ENCODE data around the gene RBBP4. TPM values are rescaled to one million over a fixed set of nuclear protein-coding genes. Genes with fewer than 3 reads are reported as not detected.
"Not testable (repeated sequence)": the region's sequence is repeated elsewhere in the genome, so short reads cannot be mapped to it uniquely, and the experiment has no call there.

RBBP4 gene
- polyA plus RNA-seq (ENCODE audit: insufficient read length in 3 of 3), result 100 to 1,000 TPM; 356 to 360 (median 357) TPM

DNA sequence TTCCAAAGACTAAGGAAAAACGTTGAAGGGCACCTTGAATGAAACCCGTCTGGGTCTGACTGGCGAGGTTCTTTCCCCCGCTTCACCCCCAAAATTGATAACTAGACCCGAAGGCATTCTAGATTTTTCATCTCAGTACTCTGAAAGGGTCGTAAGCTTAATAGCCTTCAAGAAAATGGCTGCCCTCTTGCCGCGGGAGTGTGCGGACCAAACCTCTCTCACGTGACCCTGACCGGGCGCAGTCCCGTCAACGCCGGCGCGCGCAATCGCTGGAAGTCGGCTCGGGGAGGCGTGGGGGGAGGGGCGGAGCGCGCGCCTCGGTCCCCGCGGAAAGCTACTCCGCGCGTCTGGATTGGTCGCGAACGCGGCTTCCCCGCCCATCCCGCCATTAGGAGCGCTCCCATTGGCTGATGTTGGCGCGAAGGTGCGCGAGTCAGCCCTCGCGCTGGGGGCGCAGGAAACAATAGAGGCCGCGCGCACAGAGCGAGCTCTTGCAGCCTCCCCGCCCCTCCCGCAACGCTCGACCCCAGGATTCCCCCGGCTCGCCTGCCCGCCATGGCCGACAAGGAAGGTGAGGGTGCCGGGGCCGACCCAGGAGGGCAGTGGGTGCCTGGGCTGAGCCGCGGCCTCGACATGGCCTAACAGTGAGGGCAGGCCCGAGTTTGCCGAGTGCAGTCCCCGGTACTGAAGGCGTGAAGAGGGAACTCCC is at the start of gene RBBP4:
RBBP4 (plus strand) TSS at position 457 of the 709 bp plus-strand sequence; CDS start at position 556, 99 bp downstream.
- DNase-seq (ENCODE audit: low read depth in 3 of 3, low spot score in 2 of 3), result peak; percentile 91 to 93 (median 93)

DNA sequence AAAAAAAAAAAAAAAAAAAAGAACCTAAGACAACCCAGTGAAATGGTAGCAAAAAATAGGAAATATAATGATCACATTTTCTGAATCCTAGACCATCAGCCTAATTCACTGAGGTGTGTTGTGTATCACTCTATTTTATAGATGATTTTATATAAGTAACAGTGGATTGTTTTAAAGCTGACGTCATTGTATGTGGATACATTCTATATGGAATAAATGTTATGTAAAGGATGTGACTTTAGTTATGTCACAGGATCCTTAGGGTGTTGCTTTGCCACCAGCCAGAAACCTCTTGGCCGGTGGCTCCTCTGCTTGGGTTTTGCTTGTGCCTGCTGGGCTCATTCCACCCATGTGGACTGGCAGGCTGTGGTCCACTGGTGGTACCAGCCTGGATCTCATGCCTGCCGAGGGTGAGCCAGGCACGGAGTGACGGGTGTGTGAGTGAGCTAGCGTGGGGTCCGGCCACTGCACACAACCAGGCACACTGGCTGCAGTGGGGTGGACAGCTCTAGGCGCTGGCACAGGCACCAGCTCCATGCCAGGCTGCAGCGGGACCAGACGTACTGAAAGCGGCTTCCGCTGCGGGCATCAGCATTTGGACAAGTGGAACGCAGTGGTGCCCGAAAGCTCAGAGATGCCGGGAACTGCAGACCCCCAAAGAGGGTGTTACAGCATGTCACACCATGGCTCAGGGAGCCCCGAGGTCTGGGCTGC is 45.1 kb upstream of the RBBP4 start:
- no peak for DNase-seq (ENCODE audit: low read depth in 3 of 3, low spot score in 2 of 3)

DNA sequence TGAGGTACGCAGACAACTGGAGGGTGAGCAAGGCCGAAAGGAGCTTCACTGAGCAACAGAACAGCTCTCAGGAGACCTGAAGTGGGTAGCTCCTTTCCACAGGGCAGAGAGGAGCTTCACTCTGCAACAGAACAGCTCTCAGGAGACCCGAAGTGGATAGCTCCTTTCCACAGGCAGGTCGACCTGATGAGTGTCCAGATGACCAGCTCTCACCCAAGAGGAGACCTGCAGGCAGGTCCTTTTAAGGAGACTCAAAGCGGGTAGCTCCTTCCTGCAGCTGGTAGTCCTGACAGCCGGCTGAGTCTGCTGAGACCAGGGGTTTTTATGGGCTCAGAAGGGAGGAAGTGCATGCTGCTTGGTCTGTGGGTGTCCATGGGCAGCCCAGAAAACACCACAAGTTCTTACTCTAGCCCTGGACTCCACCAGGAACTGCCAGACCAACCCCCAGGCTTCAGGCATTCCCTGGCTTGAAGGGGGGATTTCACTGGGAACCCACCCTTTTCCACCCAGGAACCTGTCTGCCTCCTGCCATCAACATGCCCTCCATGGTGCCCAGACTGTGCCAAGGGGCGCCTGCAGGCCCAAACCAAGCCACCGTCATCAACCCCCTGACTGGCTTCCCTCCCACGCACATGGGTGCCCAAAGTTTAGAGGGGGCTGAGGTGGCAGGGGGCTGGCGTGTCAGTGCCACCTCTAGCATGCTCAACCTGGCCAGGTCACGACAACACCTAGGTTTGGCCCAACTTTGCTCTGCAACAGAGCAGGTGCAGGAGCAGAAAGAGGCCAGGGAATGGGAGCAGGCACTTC is 44.2 kb upstream of the RBBP4 start:
- DNase-seq (ENCODE audit: low read depth in 3 of 3, low spot score in 2 of 3), result no peak

DNA sequence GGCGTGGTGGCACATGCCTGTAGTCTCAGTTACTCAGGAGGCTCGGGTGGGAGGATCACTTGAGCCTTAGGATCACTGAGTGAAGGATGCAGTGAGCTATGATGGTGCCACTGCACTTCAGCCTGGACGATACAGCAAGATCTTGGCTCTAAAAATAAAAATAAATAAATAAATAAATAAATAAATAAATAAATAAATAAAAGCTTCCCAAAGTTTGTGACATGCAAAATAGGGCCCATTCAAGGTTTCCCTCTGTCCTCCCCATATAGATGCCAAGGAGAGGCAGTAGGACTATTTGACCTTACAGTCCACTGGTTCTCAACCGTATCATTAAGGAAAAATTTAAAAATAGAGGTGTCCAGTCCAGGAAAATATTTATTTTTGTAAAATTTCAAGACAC is 41.8 kb upstream of the RBBP4 start:
- DNase-seq (ENCODE audit: low read depth in 3 of 3, low spot score in 2 of 3), result no peak

- no peak for DNase-seq (ENCODE audit: low read depth in 3 of 3, low spot score in 2 of 3)
Measured at GRCh38 chr1:32611859-32612188, 39.2 kb upstream of the RBBP4 start.

DNA sequence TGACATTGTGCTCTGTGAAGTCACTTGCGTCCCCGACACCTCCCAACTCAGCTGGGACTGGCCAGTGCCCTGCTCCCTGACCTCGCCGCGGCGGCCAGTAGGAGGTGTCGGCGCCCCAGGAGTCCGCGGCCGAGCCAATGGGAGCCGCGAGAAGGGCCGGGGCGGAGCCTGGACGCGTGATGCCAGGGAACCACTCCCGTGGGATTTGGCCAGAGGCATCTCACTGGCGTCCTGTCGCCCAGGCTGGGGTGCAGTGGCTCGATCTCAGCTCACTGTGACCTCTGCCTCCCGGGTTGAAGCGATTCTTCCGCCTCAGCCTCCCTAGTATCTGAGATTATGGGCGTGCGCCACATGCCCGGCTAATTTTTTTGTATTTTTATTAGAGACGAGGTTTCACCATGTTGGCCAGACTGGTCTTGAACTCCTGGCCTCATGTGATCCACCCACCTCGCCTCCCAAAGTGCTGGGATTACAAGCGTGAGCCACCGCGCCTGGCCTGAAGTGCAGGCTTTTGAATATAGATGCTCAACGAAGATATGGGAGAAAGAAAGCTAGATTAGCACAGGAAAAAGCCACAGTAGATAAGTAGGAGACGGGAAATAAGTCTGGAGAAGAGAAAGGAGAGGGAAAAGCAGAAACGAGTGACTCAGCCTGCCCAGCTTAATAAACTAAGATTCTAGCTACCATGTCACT is 38.7 kb upstream of the RBBP4 start:
- DNase-seq (ENCODE audit: low read depth in 3 of 3, low spot score in 2 of 3), result peak; percentile 15 to 46 (median 18)

- DNase-seq (ENCODE audit: low read depth in 3 of 3, low spot score in 2 of 3), result no peak
Measured at GRCh38 chr1:32613472-32613871, 37.5 kb upstream of the RBBP4 start.

- DNase-seq (ENCODE audit: low read depth in 3 of 3, low spot score in 2 of 3), result no peak
Measured at GRCh38 chr1:32618673-32619221, 32.3 kb upstream of the RBBP4 start.

DNA sequence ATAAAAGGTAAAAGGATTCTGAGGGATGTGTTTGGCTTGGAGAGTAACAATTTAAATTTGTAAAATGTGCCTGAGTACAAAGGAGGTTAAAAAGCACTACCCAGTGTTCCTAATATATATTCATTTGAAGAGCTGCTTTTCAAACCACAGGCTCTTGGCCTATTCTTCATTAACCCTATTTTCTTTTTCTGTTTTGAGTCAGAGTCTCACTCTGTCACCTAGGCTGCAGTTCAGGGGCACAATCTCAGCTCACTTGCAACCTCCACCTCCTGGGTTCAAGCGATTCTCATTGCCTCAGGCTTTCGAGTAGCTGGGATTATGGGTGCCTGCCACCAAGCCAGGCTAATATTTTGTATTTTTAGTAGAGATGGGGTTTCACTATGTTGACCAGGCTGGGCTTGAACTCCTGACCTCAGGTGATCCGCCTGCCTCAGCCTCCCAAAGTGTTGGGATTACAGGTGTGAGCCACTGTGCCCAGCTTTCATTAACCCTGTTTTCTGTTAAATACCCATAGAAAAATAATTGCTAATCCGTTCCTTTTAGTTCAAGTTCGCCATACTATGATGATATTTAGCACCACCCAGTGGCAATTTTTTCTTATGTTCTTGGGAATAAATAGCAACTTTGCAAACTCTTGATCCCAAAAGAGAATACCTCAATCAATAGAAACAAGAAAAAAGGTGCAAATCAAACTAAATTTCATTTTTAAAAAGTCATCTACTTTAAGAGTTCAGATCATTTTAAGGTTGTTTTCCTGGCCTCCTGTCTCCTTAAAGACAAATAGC is 31.1 kb upstream of the RBBP4 start:
- DNase-seq (ENCODE audit: low read depth in 3 of 3, low spot score in 2 of 3), result no peak

DNA sequence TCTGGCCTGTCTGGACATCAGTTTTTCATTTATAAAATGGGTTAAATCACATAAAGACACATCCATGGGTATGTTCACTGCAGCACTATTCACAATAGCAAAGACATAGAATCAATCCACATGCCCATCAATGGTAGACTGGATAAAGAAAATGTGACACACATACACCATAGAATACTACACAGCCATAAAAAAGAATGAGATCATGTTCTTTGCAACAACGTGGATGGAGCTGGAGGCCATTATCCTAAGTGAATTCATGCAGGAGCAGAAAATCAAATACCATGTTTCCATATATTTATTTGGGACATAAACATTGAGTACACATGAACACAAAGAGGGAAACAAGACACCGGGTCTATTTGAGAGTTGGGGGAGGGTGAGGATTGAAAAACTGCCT is 28.8 kb upstream of the RBBP4 start:
- no peak for DNase-seq (ENCODE audit: low read depth in 3 of 3, low spot score in 2 of 3)

DNA sequence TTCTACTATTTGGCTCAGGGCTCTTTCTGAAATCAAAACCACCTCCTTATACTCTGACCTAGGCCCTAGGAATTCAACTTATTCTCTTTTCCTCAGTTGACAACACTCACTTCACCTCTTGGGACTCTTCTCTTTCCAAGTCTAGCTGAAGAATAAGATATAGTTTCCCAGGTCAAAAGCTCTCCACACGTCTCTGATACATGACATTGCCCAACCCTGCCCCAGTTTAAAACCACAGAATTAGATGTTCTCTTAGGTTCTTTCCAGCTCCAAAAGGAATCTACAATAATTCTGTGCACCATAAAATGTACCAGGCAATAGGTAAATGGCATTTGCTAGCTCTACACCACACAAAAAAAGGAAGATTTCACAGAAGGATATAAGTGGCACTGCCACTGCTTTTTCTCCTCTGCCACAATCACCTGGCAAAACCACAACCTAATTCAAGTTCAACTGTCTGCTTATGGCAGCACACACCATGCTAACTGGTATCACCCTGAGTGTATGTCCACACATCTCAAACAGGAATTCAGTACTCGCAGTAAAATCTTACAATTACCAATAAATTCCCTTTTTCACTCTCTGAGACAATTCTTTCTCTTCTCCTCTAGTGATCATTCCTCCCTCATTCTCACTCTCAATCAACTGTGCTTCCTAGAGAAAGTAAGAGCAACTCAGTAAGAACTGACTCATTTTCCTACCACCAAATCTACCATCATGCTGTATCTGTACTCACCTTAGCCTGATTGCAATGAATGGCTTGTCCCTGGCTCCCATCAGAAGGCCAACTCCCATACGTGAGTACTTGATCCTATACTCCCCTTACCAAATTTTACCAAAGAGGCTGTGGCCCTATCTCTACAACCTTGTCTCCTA is 28.0 kb upstream of the RBBP4 start:
- no peak for DNase-seq (ENCODE audit: low read depth in 3 of 3, low spot score in 2 of 3)

GRCh38 chr1:32623775-32624174 is 27.2 kb upstream of the RBBP4 start:
- DNase-seq (ENCODE audit: low read depth in 3 of 3, low spot score in 2 of 3), result no peak

- DNase-seq (ENCODE audit: low read depth in 3 of 3, low spot score in 2 of 3), result no peak
Measured at GRCh38 chr1:32626176-32626575, 24.8 kb upstream of the RBBP4 start.

- DNase-seq (ENCODE audit: low read depth in 3 of 3, low spot score in 2 of 3), result no peak
Measured at GRCh38 chr1:32627596-32628162, 23.3 kb upstream of the RBBP4 start.

DNA sequence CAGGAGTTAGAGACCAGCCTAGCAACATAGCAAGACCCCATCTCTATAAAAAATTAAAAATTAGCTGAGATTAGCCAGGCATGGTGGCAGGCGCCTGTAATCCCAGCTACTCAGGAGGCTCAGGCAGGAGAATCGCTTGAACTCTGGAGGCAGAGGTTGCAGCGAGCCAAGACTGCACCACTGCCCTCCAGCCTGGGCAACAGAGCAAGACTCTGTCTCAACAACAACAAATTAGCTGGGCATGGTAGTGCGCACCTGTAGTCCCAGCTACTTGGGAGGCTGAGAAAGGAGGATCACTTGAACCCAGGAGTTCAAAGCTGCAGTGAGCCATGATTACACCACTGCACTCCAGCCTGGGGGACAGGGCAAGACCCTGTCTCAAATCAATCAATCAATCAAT is 20.8 kb upstream of the RBBP4 start:
- not testable (repeated sequence) for DNase-seq (ENCODE audit: low read depth in 3 of 3, low spot score in 2 of 3)

- no peak for DNase-seq (ENCODE audit: low read depth in 3 of 3, low spot score in 2 of 3)
Measured at GRCh38 chr1:32632829-32633228, 18.2 kb upstream of the RBBP4 start.

- DNase-seq (ENCODE audit: low read depth in 3 of 3, low spot score in 2 of 3), result no peak
Measured at GRCh38 chr1:32635508-32636277, 15.3 kb upstream of the RBBP4 start.
